Calu3 (cell line): ENCODE results near the gene PARD3. TPM values are rescaled to one million over a fixed set of nuclear protein-coding genes. Genes with fewer than 3 reads are reported as not detected.

Experiments
- BruUV-seq: library from RNA; stranded (reverse); fragments of 400-500 nt; replicated peaks from 2 replicates; lab custom pipeline; 2021; lab: Mats Ljungman, UMichigan
- CTCF ChIA-PET: fragments of 300-600 bp; sonication (Branson Sonifier 250); formaldehyde crosslinking; loops from one replicate; lab custom pipeline; 2022; ENCODE audit warnings: antibody characterized with exemption; lab: Charles Lee
- DNase-seq: peaks from one replicate; pipeline ENCODE4 v3.0.0; 2022
- H3K27ac Mint-ChIP-seq: one replicate; pipeline ENCODE4 v1.8.0; 2022; ENCODE audit warnings: mixed read lengths; ENCODE audit not compliant: unreplicated experiment
- H3K27me3 Mint-ChIP-seq: one replicate; pipeline ENCODE4 v1.8.0; 2022; ENCODE audit warnings: mixed read lengths; ENCODE audit not compliant: unreplicated experiment
- H3K36me3 Mint-ChIP-seq: one replicate; pipeline ENCODE4 v1.8.0; 2022; ENCODE audit warnings: mild to moderate bottlenecking, moderate library complexity, mixed read lengths; ENCODE audit not compliant: insufficient read depth, unreplicated experiment
- H3K4me1 Mint-ChIP-seq: one replicate; pipeline ENCODE4 v1.8.0; 2022; ENCODE audit warnings: mild to moderate bottlenecking, low read depth, mixed read lengths; ENCODE audit not compliant: unreplicated experiment
- H3K4me3 Mint-ChIP-seq: one replicate; pipeline ENCODE4 v1.8.0; 2022; ENCODE audit warnings: mild to moderate bottlenecking, low read depth, moderate library complexity, mixed read lengths; ENCODE audit not compliant: unreplicated experiment
- H3K9me3 Mint-ChIP-seq: one replicate; pipeline ENCODE4 v1.8.0; 2022; ENCODE audit warnings: low read depth, mixed read lengths; ENCODE audit not compliant: unreplicated experiment
- intact Hi-C: fragments of 100-400 bp; cut with micrococcal nuclease; formaldehyde crosslinking; loops from one replicate; pipeline ENCODE4 v1.10.0; 2022; ENCODE audit not compliant: unreplicated experiment
- total RNA-seq: library from RNA; stranded (reverse); gene quantifications from 2 replicates; pipeline ENCODE4 v1.2.3, GENCODE V29; 2022
- TF ChIP-seq, protein P1 (sequence below): fragments of 200-600 bp; IDR thresholded peaks from one replicate; pipeline ENCODE4 v1.8.0; 2022; ENCODE audit warnings: antibody characterized with exemption; ENCODE audit not compliant: unreplicated experiment

The PARD3 gene
- total RNA-seq, 1 experiment from 2014 or later = 62.4 TPM

DNA sequence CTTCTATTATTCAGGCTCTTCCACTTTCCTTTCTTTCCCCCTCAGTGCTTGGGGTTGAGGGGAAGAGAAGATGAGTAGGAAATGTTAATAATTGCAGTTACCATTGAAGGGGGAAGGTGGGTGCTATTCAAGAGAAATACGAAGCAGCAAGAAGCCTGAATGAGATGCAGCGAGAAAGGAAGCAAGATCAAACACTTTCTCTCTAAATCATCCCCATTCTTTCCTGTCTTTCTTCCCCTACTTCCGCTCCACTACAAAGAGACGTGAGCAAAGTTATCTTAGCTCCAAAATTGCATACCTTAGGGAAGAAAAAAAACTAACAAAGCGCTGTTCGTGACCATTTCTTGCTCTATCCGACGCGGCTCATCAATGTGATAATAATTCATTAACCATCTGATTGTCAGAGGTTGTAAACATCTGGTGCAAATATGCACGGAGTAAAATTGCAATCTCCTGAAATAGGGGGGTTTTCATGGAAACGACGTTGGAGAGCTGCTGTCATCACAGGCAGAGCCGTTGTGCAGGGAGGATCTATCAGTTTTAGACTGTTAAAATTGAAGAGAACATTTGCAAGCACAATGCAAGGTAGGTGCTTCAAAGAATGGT is 15.2 kb upstream of the PARD3 start:
- CTCF ChIA-PET = no interaction called here
- intact Hi-C loops = no loop called here
- no peaks in the 10 kb centered on the region for H3K9me3 Mint-ChIP-seq
- H3K27me3 Mint-ChIP-seq = no peaks in the 10 kb centered on the region
- H3K4me1 Mint-ChIP-seq = no peaks in the 10 kb centered on the region
- TF ChIP-seq, protein P1, sequence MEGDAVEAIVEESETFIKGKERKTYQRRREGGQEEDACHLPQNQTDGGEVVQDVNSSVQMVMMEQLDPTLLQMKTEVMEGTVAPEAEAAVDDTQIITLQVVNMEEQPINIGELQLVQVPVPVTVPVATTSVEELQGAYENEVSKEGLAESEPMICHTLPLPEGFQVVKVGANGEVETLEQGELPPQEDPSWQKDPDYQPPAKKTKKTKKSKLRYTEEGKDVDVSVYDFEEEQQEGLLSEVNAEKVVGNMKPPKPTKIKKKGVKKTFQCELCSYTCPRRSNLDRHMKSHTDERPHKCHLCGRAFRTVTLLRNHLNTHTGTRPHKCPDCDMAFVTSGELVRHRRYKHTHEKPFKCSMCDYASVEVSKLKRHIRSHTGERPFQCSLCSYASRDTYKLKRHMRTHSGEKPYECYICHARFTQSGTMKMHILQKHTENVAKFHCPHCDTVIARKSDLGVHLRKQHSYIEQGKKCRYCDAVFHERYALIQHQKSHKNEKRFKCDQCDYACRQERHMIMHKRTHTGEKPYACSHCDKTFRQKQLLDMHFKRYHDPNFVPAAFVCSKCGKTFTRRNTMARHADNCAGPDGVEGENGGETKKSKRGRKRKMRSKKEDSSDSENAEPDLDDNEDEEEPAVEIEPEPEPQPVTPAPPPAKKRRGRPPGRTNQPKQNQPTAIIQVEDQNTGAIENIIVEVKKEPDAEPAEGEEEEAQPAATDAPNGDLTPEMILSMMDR = no peak
- no peak overlapping the region for H3K27ac Mint-ChIP-seq
- no peaks in the 10 kb centered on the region for H3K36me3 Mint-ChIP-seq
- H3K4me3 Mint-ChIP-seq = no peak overlapping the region
- no TSS peak for BruUV-seq
- no peak for DNase-seq

DNA sequence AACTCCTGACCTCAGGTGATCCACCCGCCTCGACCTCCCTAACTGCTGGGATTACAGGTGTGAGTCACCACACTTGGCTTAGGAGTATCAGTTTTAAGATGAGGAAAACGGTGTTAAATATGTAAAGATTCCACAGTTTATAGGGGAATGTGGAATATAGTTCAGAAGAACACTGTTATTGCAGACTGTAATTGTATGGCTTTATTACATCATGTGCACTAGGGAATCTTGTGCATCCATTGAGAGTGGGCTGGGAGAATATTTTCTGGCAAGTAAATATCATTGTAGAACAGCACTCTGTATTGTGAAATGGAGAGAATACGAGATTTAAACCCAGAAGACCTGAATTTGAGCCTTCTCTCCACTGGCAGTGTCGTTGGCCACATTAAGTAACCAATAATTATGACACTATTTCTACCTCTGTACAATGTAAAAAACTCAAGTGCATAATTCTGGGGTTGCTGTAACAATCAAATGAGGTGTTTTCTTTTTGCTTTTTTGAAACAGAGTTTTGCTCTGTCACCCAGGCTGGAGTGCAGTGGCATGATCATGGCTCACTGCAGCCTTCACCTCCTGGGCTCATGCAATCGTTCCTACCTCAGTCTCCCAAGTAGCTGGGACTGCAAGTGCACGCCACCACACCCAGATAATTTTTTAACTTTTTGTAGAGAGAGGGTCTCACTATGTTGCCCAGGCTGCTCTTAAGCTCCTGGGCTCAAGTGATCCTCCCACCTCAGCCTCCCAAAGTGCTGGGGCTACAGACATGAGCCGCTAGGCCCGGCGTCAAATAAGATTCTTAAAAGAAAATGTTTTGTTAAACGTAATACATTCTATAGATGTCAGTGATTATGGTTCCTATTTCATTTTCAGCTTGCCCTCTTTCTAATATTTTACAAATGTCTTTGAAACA is 12.0 kb upstream of the PARD3 start:
- Mint-ChIP-seq H3K4me3 (no peak overlapping the region), H3K27me3 (no peaks in the 10 kb centered on the region), H3K36me3 (no peaks in the 10 kb centered on the region), H3K4me1 (no peaks in the 10 kb centered on the region), H3K9me3 (no peaks in the 10 kb centered on the region), H3K27ac (no peak overlapping the region)
- intact Hi-C loops = no loop called here
- CTCF ChIA-PET = no interaction called here
- DNase-seq = no peak
- TF ChIP-seq, protein P1 = no peak
- BruUV-seq = no TSS peak

DNA sequence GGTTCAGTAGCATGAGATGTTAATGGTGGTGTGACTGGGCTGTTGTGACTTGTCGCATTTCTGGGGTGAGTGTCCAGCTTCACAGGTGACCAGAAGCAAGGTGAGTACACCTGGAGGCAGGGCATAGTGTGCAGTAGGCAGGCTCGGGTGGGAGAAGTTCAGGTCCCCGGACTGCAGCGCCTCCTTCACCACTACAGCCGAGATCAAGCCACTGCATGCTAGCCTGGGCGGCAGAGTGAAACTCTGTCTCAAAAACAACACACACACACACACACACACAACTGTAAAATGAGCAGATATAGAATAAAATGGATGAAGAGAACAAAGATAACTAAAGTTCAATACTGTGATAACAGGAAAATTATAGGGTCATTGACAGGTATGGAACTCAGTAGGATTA is 11.1 kb upstream of the PARD3 start:
- Mint-ChIP-seq H3K4me3 (no peak overlapping the region), H3K36me3 (no peaks in the 10 kb centered on the region), H3K27me3 (no peaks in the 10 kb centered on the region), H3K27ac (no peak overlapping the region), H3K9me3 (no peaks in the 10 kb centered on the region), H3K4me1 (no peaks in the 10 kb centered on the region)
- no peak for DNase-seq
- no TSS peak for BruUV-seq
- intact Hi-C loops = no loop called here
- TF ChIP-seq, protein P1 = no peak
- CTCF ChIA-PET = no interaction called here

DNA sequence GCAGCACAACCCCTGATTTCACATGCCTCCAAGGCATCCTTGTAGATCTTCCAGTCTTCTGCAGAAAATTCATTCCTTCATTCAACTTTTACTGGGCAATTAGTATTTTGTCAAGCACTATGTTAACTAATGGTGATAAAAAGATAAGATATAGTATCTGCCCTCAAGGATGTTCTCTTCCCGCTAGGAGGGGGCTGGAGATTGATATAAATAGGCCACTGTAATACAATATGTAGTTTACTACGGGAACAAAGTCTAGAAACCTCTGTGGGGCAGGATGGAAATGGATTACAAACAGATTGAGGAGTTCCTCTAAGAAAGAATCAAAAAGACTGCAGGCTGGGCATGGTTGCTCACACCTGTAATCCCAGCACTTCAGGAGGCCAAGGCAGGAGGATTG is 10.3 kb upstream of the PARD3 start:
- TF ChIP-seq, protein P1 = no peak
- Mint-ChIP-seq H3K9me3 (no peaks in the 10 kb centered on the region), H3K27ac (no peak overlapping the region), H3K36me3 (no peaks in the 10 kb centered on the region), H3K4me1 (no peaks in the 10 kb centered on the region), H3K27me3 (no peaks in the 10 kb centered on the region), H3K4me3 (no peak overlapping the region)
- no peak for DNase-seq
- no TSS peak for BruUV-seq
- intact Hi-C loops = no loop called here
- CTCF ChIA-PET = interaction anchor here (1.6 kb wide), 1 partner anchor 9 kb away, joined by 3 read pairs; no protein-coding TSS in a partner anchor
